Stimulated activated CD4-positive, alpha-beta T cell treated with anti-CD3 and anti-CD28 coated beads, TNF-alpha, amount 100 ng/mL, for 4 hours (primary cell): ENCODE measurements around the gene MRTO4.
"Not testable (repeated sequence)": the region's sequence is repeated elsewhere in the genome, so short reads cannot be mapped to it uniquely, and the experiment has no call there.

Source experiments
- DNase-seq, 3 experiments: peaks; one replicate each; pipeline ENCODE4 v3.0.0-alpha.2; 2020; ENCODE audit warnings: low read depth in 3 of 3

The MRTO4 gene

DNA sequence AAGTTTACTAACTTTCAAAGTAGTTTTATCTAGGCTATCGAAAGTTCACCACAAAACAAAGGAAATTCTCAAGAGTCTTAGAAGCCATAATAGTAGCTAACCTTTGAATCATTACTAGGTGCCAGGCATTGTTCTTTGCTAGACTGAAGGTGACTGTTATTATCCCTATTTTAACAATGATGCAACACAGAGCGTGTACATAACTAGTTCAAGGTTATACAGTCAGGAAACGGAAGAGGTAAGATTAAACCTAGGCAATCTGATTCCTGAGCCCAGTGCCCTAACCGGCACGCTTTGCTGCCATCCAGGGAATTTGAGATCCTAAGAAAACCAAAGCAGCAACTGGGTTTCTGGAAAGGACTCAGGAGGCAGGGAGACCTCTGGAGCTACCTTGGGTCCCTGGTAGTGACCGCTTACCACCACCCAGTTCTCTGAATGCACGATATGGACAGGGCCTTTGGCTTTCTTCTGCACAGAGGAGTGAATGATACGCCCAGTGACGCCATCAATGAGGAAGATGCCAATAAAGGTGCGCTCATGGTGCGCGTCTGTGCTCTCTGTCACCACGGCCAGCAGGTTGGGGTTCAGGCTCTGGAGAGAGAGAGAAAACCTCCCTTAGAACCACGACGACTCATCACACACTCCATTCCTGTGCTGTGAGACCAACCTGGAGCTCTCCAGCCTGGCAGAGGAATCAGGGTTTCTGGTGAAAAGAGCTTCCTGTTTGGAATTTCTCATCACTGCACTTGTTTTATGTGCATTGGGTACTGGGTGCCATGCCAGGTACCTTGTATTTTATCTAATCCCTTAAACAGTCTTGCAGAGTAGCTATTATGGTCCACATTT, 28.4 kb upstream of the MRTO4 start:
- no peak for DNase-seq

DNA sequence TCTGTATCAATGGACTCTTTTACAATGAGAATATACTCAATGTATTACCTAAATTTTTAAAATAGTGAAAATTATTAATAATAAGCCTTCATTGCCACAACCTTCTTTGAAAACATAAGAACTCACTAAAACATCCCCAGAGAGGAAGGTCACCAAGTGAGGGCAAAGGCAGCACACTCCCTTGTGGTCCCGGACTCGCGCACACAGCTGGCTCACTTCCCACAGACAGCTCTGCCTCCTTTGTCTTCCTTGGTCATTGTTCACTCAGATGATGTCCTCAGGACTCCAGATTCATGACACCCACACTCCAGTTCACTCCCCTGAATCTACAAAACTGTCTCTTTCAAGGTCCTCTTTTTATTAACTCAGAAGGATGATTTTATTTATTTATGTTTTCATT, 22.4 kb upstream of the MRTO4 start:
- no peak for DNase-seq

DNA sequence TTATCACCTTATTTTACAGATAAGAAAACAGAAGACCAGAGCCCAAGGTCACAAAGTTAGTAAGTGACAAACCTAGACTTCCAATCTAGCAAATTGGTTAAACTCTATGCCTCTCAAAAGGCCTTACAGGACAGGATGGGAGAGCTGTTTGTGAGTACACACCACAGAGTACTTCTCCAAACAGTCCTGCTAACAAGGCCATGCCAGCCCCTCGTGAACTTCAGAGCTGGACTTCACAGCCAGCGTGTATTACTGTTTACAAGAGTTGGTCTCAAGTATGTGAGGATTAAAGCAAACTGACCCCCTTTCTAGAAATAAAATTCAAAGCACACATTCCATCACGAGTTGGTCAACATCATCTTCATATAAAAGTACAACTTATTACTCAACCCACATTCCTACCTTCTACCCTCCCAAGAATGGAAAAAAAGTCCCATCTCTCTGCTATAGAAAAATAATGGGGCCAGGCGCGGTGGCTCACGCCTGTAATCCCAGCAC, 21.7 kb upstream of the MRTO4 start:
- no peak for DNase-seq

DNA sequence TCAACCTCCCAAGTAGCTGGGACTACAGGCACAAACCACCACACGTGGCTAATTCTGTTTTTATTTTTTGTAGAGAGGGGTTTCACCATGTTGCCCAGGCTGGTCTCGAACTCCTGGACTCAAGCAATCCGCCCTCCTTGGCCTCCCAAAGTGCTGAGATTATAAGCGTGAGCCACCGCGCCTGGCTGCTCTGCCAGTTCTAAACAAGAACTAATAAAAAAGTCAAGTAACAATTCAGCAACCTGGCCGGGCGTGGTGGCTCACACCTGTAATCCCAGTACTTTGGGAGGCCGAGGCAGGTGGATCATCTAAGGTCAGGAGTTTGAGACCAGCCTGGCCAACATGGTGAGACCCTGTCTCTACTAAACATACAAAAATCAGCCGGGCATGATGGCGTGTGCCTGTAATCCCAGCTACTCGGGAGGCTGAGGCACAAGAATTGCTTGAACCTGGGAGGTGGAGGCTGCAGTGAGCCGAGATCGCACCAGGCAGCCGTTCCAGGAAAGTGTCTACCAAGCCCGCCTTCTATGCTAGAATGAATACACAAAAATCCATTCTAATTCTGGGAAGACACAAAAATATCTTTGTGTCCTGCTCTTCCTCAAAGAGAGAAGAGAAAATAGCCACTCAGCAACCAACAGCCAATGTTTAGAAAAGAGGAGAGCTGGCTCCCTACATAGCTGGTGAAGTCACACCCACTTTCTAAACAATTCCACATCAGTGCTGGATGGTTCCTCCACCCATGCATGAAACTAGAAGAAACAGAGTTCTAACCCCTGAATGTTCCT, 19.7 kb upstream of the MRTO4 start:
- DNase-seq, result not testable (repeated sequence)

DNA sequence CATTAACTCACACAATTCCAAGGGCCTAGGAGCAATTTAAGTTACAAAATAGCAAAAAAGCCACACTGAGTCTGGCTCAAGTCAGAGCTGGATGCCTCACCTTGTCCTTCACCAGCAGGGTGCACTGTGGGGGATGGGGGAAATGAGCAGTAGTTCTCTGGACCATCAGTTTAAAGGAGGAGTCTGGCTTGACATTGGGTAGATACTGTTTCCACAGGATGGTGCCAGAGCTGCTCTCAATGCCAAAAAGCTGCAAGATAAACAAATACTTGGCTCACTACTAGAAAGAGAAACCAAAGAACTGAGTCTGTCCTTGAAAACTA, 19.1 kb upstream of the MRTO4 start:
- DNase-seq, result no peak

DNA sequence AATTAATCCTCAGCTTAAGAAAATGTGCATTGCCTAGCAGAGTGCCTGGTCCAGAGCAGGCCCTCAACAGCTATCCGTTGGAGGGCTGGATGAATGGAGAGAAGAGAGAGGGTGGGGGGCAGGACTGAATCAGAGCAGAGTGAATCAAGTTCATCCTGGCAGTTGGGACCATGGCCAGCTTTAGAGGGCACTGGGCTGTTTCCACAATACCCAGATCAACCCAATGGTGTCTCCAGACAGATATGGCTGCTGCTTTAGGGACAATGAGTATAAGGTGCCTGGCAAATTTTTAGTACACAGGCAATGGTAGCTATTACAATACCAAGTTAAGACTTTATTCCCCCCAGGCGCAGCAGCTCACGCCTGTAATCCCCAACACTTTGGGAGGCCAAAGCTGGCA, 17.4 kb upstream of the MRTO4 start:
- DNase-seq, result no peak

DNA sequence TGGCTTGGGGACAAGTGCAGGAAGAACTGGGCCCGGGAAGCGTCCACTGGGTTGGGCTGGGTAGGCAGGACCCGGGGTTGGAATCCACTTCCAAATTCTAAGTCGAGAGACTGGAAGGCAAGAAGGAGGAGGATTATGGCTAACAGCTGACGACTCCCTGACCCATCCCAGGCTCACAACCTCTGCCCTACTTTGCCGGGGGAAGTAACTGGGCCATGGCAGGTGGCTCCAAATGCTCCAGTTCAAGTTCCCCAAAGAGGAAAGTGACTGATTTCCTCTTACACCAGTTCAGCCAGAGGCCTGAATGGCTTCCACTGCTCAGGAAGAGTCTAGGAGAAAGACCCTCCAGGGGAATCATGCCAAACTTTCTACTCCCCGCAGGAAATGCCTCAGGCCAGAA, 11.7 kb upstream of the MRTO4 start:
- no peak for DNase-seq

DNA sequence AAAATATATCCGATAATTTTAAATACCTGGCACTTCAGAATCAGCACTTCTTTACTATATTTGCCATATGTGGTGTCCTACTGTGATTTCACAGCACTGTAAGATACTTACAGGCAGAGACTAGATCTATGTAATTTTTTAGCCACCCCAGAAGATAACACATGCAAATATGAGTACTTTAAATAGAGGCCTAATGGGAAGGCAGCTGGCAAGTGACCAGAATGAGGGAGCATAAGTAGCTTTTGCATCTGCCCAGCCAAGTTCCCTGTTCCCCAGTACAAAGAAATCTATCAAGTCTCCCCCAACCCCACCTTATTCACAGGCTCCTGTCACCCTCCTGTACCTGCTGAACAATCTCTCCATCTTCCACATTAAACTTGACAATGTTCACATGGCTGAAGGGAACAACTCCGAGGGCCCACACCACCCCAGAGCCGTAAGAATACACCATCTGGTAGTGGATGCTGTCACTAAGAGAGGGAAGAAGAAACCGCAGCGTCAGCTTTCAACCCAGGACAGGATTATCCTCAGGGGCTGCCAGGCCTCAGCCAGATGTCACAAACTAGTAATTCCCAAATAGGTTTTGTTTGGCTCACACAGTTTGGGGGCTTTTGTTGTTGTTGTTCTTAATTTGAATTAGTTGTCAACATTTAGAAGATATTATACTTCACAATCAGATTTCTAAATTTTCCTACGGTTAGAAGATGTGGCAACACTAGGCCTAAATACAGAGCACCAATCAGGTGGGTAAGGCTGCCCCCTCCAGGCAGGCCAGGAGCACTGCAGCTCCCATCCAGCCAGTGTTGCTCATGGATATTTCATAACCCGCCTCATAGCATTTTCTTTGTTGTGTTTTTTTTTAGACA, 10.7 kb upstream of the MRTO4 start:
- DNase-seq, result peak; percentile 41 to 46 (median 44)

DNA sequence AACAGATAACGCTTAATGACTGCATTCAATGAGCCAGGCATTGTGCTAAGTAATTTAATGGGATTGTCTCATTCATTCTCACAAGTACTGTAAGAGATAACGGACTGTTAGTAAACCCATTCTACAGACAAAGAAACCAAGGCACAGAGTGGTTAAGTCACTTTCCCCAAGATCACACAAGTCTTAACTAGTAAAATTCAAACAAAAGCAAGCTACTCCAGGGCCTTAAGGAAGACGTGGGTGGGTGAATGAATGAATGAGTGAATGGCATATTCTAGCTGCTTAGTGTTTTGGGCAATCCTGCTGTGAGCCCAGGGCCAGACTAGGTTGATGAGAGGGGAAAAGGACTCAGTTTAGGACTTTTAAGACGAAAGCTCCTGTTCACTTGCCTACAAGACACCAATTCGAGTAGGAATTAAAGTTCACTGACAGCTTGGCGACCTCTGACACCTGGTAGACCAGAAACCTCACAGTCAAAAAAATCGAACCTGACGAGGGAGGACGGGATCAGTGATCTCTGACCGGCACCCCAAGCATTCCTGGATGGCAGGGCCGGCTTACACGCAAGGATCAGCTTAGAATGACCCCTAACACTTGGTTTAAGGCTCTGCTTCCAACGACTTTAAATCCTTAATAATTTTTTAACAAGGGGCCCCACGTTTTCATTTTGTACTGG, 838 bp upstream of the MRTO4 start:
- DNase-seq, result no peak

DNA sequence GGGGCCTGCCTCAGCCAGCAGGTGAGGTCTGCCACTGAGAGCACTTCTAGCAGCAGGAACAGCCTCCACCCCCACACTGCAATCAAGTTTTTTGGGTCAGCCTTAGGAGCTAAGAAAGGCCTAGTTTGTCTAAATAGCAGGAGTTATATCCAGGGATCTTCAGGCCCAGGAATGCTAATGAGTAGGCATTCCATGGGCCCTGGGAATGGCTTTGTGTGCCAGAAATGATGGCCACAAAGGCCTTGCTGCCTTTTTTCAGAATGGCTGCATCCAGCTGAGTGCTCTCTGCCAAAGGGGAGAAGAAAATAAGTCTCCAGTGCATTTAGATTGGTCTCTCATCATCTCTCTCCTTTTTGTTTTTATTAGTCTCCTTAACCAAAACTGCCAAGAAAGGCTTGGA, 2.8 kb downstream of the MRTO4 start:
- DNase-seq, result no peak

DNA sequence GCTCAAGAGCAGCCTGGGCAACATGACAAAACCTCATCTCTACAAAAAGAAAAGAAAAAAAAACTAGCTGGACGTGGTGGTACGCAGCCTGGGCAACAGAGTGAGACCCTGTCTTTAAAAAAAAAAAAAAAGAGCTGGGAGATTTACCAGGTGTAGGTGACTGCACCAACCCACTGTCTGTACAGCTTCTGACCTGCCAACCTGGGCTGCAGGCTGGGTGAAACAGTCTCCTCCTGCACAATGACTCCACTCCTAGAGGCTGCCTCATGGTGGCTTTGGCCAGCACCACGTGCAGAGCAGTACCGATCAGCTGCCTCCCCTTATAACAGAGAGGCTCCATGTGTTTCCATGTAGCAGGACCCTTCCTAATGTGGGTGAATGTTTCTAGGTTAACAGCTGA, 3.7 kb downstream of the MRTO4 start:
- DNase-seq, result no peak

DNA sequence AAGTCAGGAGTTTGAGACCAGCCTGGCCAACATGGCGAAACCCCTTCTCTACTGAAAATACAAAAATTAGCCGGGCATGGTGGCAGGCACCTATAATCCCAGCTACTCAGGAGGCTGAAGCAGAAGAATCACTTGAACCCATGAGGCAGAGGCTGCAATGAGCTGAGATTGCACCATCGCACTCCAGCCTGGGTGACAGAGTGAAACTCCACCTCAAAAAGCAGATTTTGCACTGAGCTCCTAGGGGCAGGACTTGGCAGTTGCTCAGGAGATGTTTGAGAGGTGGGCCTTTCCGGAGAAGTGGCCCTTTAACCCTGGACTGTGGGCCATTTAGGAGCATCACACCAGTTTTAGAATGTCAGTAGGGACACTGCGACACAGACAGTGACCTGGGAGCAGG, 4.7 kb downstream of the MRTO4 start:
- not testable (repeated sequence) for DNase-seq

DNA sequence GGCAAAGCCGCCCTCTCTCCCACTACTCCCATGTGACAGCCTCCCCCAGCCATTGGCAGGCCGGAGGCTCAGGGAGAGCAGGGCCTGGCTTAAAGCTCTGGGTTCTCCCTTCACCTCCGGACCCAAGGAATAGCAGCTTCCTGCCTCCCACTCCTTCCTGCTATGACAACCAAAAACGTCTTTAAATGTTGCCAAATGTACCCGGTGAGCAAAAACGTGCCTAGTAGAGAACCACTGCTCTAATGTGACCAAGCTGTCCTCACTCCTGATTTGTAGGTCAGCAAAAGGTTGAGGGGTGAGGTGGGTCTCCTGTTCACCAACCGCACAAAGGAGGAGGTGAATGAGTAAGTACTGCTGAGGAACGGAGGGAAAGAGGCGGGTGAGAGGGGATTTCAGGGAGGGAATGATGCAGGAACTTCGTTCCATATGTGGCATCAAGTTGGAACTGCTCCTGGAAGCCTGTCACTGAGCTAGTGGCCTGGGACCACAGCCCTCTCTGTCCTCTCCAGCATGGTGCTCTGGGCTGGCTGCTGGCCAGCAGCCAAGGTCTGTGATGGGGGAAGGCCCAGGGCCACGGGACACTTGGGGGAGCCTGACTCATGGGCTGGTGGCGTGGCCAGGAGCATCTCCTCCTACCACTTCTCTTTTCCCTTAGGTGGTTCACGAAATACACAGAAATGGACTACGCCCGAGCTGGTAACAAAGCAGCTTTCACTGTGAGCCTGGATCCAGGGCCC, 5.7 kb downstream of the MRTO4 start:
- DNase-seq, result no peak

DNA sequence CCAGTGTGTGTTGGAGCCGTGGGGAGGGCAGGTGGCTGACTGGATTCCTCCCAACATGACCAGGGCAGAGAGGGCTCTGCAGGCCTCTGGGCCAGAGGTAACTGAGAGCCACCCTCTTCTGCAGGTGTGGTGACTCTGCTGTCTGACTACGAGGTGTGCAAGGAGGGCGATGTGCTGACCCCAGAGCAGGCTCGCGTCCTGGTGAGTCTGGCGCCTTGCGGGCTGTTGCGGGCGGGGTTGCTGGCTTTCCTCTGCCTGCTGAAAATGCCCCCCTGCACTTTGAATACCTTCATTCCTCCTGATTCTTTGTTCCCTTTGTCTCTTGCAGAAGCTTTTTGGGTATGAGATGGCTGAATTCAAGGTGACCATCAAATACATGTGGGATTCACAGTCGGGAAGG, 6.7 kb downstream of the MRTO4 start:
- no peak for DNase-seq

DNA sequence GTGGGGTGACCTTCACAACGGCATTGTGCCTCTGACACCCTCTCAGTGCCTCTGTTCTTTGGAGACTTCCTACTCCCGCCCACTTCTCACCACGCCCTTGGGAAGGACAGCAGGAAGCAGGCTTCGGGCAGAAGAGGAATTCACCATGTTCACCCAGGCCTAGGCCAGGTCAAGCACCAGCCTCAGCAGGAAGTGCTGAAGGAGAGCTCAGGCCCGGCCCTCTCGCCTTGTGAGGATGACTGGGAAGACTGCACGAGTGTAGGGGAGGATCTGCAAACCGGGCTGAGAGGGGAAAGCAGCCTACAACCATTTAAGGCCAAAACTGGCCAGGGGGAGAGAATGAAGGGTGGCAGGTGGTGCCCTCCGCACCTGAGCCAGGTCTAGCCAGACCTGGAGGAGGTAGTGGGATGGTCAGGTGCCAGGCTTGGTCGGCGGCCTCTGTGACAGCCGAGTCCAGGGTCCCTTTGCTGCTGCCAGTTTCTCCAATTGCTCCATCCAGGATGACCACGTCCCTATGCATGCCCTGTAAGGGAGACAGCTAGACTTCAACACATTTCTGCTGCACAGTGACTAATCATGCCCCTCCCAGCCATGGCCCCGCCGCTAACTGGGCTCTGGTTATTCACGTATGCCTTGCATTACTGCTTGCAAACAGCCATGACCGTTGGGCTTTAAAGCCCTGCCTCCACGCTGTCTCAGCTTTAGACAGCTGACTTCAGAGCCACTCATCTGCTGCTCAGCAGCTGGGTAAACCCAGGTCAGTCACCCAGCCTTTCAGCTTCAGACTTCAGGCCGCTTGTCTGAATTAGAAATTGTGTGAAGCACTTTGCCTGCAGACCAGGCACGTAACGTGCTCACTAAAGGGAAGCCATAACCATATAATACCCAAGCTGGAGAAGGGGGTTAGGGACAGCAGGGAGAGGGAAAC, 8.9 kb downstream of the MRTO4 start:
- DNase-seq, result no peak

DNA sequence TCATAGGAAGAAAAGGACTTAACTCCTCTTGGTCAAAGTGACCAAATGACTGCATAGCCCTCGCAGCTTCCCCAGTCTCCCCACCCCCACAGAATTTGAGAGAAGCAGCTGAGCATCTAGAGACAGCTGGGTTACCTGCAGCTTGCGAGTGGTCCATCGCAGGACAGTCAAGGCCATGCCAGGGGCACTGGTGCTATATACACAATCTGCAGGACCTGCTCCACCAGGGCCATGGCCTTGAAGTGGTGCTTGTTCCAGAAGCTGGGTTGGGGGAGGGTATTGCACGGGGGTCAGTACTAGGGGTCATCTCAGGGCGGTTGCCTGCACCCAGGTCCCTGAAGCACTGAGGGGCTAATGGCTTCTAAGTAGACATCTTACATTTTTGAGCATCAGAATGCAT, 10.4 kb downstream of the MRTO4 start:
- no peak for DNase-seq

DNA sequence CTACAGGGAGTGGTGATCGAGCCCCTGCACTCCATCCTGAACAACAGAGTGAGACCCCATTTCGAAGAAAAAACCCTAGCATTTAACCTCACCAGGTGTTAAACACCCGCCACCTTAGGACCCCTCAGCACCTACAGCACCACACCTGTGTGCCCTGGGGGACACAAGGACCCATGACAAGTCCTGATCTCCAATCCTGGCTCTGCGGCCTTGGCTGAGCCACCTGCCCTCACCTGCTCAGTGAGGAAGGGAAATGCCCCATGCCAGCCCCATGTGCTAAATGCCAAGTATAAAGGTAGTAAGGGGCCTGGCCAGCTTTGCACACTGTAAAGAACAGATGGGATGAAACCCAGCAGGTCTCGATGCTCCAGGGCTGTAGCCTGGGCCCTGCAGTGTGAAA, 11.1 kb downstream of the MRTO4 start:
- DNase-seq, result no peak

DNA sequence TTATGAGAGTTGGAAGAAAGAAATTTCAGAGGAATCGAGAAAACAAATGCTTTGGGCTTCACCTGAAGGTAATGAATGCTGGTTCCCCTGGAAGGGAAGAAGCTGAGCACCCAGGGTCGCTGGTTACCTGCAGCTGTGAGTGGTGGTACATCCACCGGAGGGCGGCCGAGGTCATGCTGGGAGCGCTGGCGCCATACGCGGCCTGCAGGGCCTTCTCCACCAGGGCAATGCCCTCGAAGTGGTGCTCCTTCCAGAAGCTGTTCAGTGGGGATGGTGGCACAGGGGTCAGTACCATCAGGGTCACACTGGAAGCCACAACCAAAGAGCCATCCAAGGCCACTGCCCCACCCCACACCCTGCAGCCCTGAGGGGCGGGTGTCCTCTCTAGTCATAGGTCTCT, 16.8 kb downstream of the MRTO4 start:
- no peak for DNase-seq

DNA sequence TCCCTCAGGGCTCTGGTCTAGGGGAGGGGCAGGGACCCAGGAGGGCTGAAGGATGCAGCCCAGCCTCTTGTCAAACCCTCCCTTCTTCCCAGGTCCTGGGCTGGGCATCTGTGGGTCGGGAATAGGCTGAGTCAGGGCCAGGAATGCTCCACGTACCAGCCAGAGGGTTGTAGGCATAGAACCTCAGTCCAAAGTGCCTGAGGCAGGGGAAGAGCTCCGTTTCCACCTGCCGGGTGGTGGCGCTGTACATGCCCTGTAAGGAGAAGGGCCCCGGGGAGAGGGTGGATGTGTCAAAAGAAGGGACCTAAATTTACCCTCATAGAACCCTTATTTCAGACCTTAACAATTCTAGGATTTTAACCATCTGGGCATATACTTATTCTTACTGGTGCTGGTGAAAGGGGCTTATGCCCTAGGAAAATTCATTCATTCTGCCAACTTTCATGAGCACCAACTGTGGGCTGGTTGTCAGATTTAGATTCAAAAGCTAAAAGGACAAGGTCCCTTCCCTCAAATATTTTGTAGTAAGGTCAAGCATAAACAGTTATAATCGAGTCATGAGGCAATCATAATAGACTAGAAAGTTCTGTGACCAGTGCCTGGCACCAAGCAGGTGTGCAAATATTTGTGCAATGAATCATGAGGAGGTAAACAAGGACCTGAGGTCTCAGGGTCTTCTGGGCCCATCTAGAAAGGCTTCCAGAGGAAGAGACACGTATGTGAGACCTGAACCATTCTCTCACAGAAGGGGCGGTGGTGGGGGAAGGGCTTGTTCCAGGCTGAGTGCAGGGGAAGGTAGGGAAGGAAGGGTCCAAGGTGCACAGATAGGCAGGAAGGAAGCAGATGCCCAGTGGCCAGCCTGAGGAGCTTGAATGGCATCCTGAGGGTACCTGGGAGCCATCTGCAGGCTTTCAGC, 18.1 kb downstream of the MRTO4 start:
- not testable (repeated sequence) for DNase-seq
